Stomach (tissue), 9 donors: ENCODE results near the gene RSRP1. TPM values are rescaled to one million over a fixed set of nuclear protein-coding genes. Genes with fewer than 3 reads are reported as not detected.

ENCODE experiments used
- DNase-seq, 2 donors: peaks; one replicate each; pipeline versions ENCODE4 v3.0.0 to v3.0.0-alpha.2; 2013 to 2019
- H3K27ac ChIP-seq, 5 donors: fragments of 200-600 bp in 4 of 5; sonication (generic) in 4 of 5; one replicate each; pipeline ENCODE4 v1.5.1; 2013 to 2019; ENCODE audit warnings: mild to moderate bottlenecking in 1 of 5, moderate library complexity in 1 of 5
- H3K27me3 ChIP-seq, 3 donors: fragments of 200-600 bp; sonication (generic); one replicate each; pipeline ENCODE4 v1.5.1; 2017 to 2019; ENCODE audit warnings: mixed run types in 1 of 3
- H3K36me3 ChIP-seq, 4 donors: fragments of 200-600 bp; sonication (generic); 1 replicate in 3 of 4; 2 replicates in 1 of 4; pipeline ENCODE4 v1.5.1; 2016 to 2019
- H3K4me1 ChIP-seq, 4 donors: fragments of 200-600 bp; sonication (generic); one replicate each; pipeline ENCODE4 v1.5.1; 2016 to 2019
- H3K4me3 ChIP-seq, 4 donors: fragments of 200-600 bp; sonication (generic) in 3 of 4; one replicate each; pipeline ENCODE4 v1.5.1; 2016 to 2019; ENCODE audit warnings: mild to moderate bottlenecking in 1 of 4
- H3K9me3 ChIP-seq, 4 donors: fragments of 200-600 bp; sonication (generic); one replicate each; pipeline ENCODE4 v1.5.1; 2016 to 2019
- CTCF ChIP-seq, 7 experiments: fragments of 450-650 bp in 4 of 7; fragments of 200-600 bp in 3 of 7; sonication (generic) in 3 of 7; IDR thresholded peaks; one replicate each; pipeline ENCODE4 v1.5.1; 2016 to 2019; ENCODE audit warnings: antibody characterized with exemption in 7 of 7, control low read depth in 2 of 7, mild to moderate bottlenecking in 1 of 7
- EP300 ChIP-seq: sonication (generic); formaldehyde crosslinking; IDR thresholded peaks from one replicate; pipeline ENCODE4 v1.6.1; 2017; ENCODE audit warnings: antibody characterized with exemption
- POLR2A ChIP-seq, 4 donors: fragments of 450-650 bp; IDR thresholded peaks; one replicate each; pipeline ENCODE4 v1.6.1; 2016; ENCODE audit warnings: antibody characterized with exemption in 4 of 4, control low read depth in 2 of 4, mild to moderate bottlenecking in 1 of 4, moderate library complexity in 1 of 4
- POLR2AphosphoS5 ChIP-seq, 3 donors: sonication (generic); formaldehyde crosslinking; IDR thresholded peaks; one replicate each; pipeline ENCODE4 v1.6.1; 2016; ENCODE audit warnings: antibody characterized with exemption in 3 of 3
- WGBS, 5 donors: extraction: QIAGEN DNeasy Blood & Tissue Kit in 3 of 5; methylation state at CpG; one replicate each; pipeline versions ENCODE4 v1.1.5 to v1.1.7; 2013 to 2018; 5-methylcytosine and 5-hydroxymethylcytosine counted together
- intact Hi-C: fragments of 100-400 bp; cut with DNase I; formaldehyde crosslinking; loops from one replicate; pipeline ENCODE4 v1.15.1; 2023; ENCODE audit warnings: low total_unique reads
- polyA plus RNA-seq, 3 donors: library from polyadenylated mRNA; stranded (reverse); fragments of 200-250 nt; gene quantifications; one replicate each; pipeline ENCODE4 v1.2.3, GENCODE V29; 2013
- total RNA-seq, 5 donors: library from RNA; depleted of rRNA; stranded (reverse); fragments of >200 nt; gene quantifications; one replicate each; pipeline versions ENCODE4 v1.1.0 to v1.2.3, GENCODE V29; 2014 to 2016
- donor health status: healthy with polysubstance abuse.
- donor health status: Bipolar disorder and iron deficiency.
- donor health status: healthy.

Gene RSRP1
- total and polyA plus RNA-seq, 8 donors = 12.8 to 476 (median 151) TPM

GRCh38 chr1:25257196-25257595 lies 9.9 kb upstream of the RSRP1 start:
- no peak overlapping the region for H3K4me3 ChIP-seq
- intact Hi-C loops = no loop called here
- DNase-seq = no peak
- TF ChIP-seq POLR2A (IDR thresholded peaks at IDR 0.05) (no peak), POLR2AphosphoS5 (IDR thresholded peaks at IDR 0.05) (no peak), EP300 (no peak), CTCF (IDR thresholded peaks at IDR 0.05) (no peak)
- peaks cover 0 to 8% (median 0%) of the 10 kb centered on the region in 4 donors for H3K4me1 ChIP-seq
- H3K27me3 ChIP-seq = no peaks in the 10 kb centered on the region
- H3K9me3 ChIP-seq = no peaks in the 10 kb centered on the region
- WGBS, 5 donors = 70 to 81% (median 73%) methylated on average over 1 of the region's 1 CpG
- H3K27ac ChIP-seq = no peak overlapping the region
- no peaks in the 10 kb centered on the region for H3K36me3 ChIP-seq

GRCh38 chr1:25256578-25256965 lies 9.3 kb upstream of the RSRP1 start:
- Histone ChIP-seq H3K27me3 (no peaks in the 10 kb centered on the region), H3K27ac (no peak overlapping the region), H3K36me3 (no peaks in the 10 kb centered on the region), H3K4me1 (peaks cover 0 to 8% (median 0%) of the 10 kb centered on the region in 4 donors), H3K4me3 (no peak overlapping the region), H3K9me3 (no peaks in the 10 kb centered on the region)
- TF ChIP-seq CTCF (IDR thresholded peaks at IDR 0.05) (no peak), EP300 (no peak), POLR2AphosphoS5 (IDR thresholded peaks at IDR 0.05) (no peak), POLR2A (IDR thresholded peaks at IDR 0.05) (no peak)
- no peak for DNase-seq
- intact Hi-C loops = no loop called here
- 93 to 96% (median 94%) methylated on average over 5 of the region's 5 CpGs for WGBS, 5 donors

- no peaks in the 10 kb centered on the region for H3K36me3 ChIP-seq
- TF ChIP-seq POLR2AphosphoS5 (IDR thresholded peaks at IDR 0.05) = no peak
- no peak for TF ChIP-seq POLR2A (IDR thresholded peaks at IDR 0.05)
- TF ChIP-seq EP300 = no peak
- TF ChIP-seq CTCF (IDR thresholded peaks at IDR 0.05) = no peak
- intact Hi-C loops = no loop called here
- peaks cover 0 to 3% (median 0%) of the 10 kb centered on the region in 4 donors for H3K4me1 ChIP-seq
- no peaks in the 10 kb centered on the region for H3K27me3 ChIP-seq
- no peak overlapping the region for H3K4me3 ChIP-seq
- no peaks in the 10 kb centered on the region for H3K9me3 ChIP-seq
- no peak overlapping the region for H3K27ac ChIP-seq
- 75 to 90% (median 76%) methylated on average over 18 of the region's 18 CpGs for WGBS, 5 donors
- no peak for DNase-seq
Measured at GRCh38 chr1:25255706-25256577, 8.7 kb upstream of the RSRP1 start.

GRCh38 chr1:25253911-25254310 lies 6.7 kb upstream of the RSRP1 start:
- intact Hi-C loops = no loop called here
- WGBS, 5 donors = 62 to 82% (median 77%) methylated on average over 2 of the region's 2 CpGs
- no peak for DNase-seq

More at GRCh38 chr1:25253911-25254310, 6.7 kb upstream of the RSRP1 start:
- H3K9me3 ChIP-seq = no peaks in the 10 kb centered on the region
- no peak overlapping the region for H3K27ac ChIP-seq
- H3K4me3 ChIP-seq = no peak overlapping the region
- no peaks in the 10 kb centered on the region for H3K27me3 ChIP-seq
- no peaks in the 10 kb centered on the region for H3K36me3 ChIP-seq
- no peaks in the 10 kb centered on the region for H3K4me1 ChIP-seq
- TF ChIP-seq EP300 (no peak), CTCF (IDR thresholded peaks at IDR 0.05) (no peak), POLR2A (IDR thresholded peaks at IDR 0.05) (no peak), POLR2AphosphoS5 (IDR thresholded peaks at IDR 0.05) (no peak)
